Effector memory CD8-positive, alpha-beta T cell (primary cell): ENCODE data around the gene GNB2.
A peak's percentile ranks its signal among the peaks of the same experiment; 100 is the strongest.
"Not testable (repeated sequence)": the region's sequence is repeated elsewhere in the genome, so short reads cannot be mapped to it uniquely, and the experiment has no call there.

ENCODE experiments used
- ATAC-seq: fragments of 150-1000 bp; cut with Tn5 transposase; replicated peaks from 2 replicates; pipeline ENCODE4 v1.10.0; 2021; ENCODE audit warnings: mild to moderate bottlenecking, moderate library complexity
- DNase-seq, 3 experiments: peaks; one replicate each; pipeline ENCODE4 v3.0.0; 2021
- H3K27ac Mint-ChIP-seq, 2 donors: one replicate each; pipeline ENCODE4 v1.8.0; 2022; ENCODE audit warnings: mild to moderate bottlenecking in 2 of 2, mixed read lengths in 2 of 2, moderate library complexity in 2 of 2
- H3K27me3 Mint-ChIP-seq, 2 donors: one replicate each; pipeline ENCODE4 v1.8.0; 2022; ENCODE audit warnings: mixed read lengths in 2 of 2
- H3K36me3 Mint-ChIP-seq: one replicate; pipeline ENCODE4 v1.8.0; 2022; ENCODE audit warnings: mild to moderate bottlenecking, moderate library complexity, mixed read lengths; ENCODE audit not compliant: insufficient read depth
- H3K4me1 Mint-ChIP-seq, 2 donors: one replicate each; pipeline ENCODE4 v1.8.0; 2022; ENCODE audit warnings: low read depth in 2 of 2, mixed read lengths in 2 of 2
- H3K4me3 Mint-ChIP-seq, 2 donors: one replicate each; pipeline ENCODE4 v1.8.0; 2022; ENCODE audit warnings: mild to moderate bottlenecking in 2 of 2, mixed read lengths in 2 of 2, moderate library complexity in 2 of 2
- H3K9me3 Mint-ChIP-seq, 2 donors: one replicate each; pipeline ENCODE4 v1.8.0; 2022; ENCODE audit warnings: mixed read lengths in 2 of 2

Gene GNB2

GRCh38 chr7:100688326-100688860, 14.9 kb downstream of the GNB2 start:
- Mint-ChIP-seq H3K9me3 (no peaks in the 10 kb centered on the region), H3K4me1 (peaks cover 24 to 27% of the 10 kb centered on the region in 2 donors), H3K27me3 (no peaks in the 10 kb centered on the region), H3K4me3 (no peak overlapping the region), H3K36me3 (peaks cover 54% of the 10 kb centered on the region), H3K27ac (peak overlapping the region; percentile 8 to 78)
- ATAC-seq (no peak), DNase-seq (no peak)

- H3K36me3 Mint-ChIP-seq: peaks cover 54% of the 10 kb centered on the region
These were observed 15.9 kb downstream of the GNB2 start for GRCh38 chr7:100689230-100690135.

GRCh38 chr7:100691676-100692577, 18.4 kb downstream of the GNB2 start:
- Mint-ChIP-seq H3K9me3 (no peaks in the 10 kb centered on the region), H3K4me3 (peak overlapping the region; percentile 94), H3K4me1 (peaks cover 24 to 28% of the 10 kb centered on the region in 2 donors), H3K27ac (no peak overlapping the region), H3K36me3 (peaks cover 47% of the 10 kb centered on the region), H3K27me3 (no peaks in the 10 kb centered on the region)
- peak; percentile 78 to 81 (median 79) for DNase-seq
- peak; percentile 65 for ATAC-seq

More at GRCh38 chr7:100689230-100690135, 15.9 kb downstream of the GNB2 start:
- H3K4me1 Mint-ChIP-seq: peaks cover 24 to 28% of the 10 kb centered on the region in 2 donors
- no peak for ATAC-seq
- H3K27me3 Mint-ChIP-seq: no peaks in the 10 kb centered on the region
- no peak for DNase-seq
- no peaks in the 10 kb centered on the region for H3K9me3 Mint-ChIP-seq
- peak overlapping the region; percentile 8 to 78 for H3K27ac Mint-ChIP-seq
- H3K4me3 Mint-ChIP-seq: peak overlapping the region in 1 of 2 donors; percentile 51

GRCh38 chr7:100692578-100692961, 19.0 kb downstream of the GNB2 start:
- H3K27ac Mint-ChIP-seq: peak overlapping the region; percentile 96 to 97

GRCh38 chr7:100693312-100694097, 20.0 kb downstream of the GNB2 start:
- Mint-ChIP-seq H3K4me1 (peaks cover 24 to 28% of the 10 kb centered on the region in 2 donors), H3K4me3 (peak overlapping the region; percentile 94), H3K36me3 (peaks cover 33% of the 10 kb centered on the region), H3K9me3 (no peaks in the 10 kb centered on the region), H3K27ac (peak overlapping the region; percentile 96 to 97), H3K27me3 (no peaks in the 10 kb centered on the region)
- DNase-seq (no peak), ATAC-seq (peak; percentile 44)

More at GRCh38 chr7:100692578-100692961, 19.0 kb downstream of the GNB2 start:
- Mint-ChIP-seq H3K4me3 (peak overlapping the region; percentile 94), H3K4me1 (peaks cover 24 to 28% of the 10 kb centered on the region in 2 donors), H3K27me3 (no peaks in the 10 kb centered on the region), H3K9me3 (no peaks in the 10 kb centered on the region), H3K36me3 (peaks cover 41% of the 10 kb centered on the region)
- no peak for ATAC-seq
- no peak for DNase-seq

- Mint-ChIP-seq H3K27ac (peak within 1 kb of the TSS; percentile 96 to 97), H3K36me3 (peaks cover 28% of the 10 kb centered on the region), H3K4me1 (peaks cover 20 to 22% of the 10 kb centered on the region in 2 donors), H3K4me3 (peak within 1 kb of the TSS; percentile 94), H3K27me3 (peaks cover 0 to 1% of the 10 kb centered on the region in 2 donors), H3K9me3 (no peaks in the 10 kb centered on the region)
- ATAC-seq (peak; percentile 74), DNase-seq (peak; percentile 54 to 62 (median 56))
These were observed 20.7 kb downstream of the GNB2 start, which contains the start of gene GIGYF1 for GRCh38 chr7:100694098-100694745. Gene GIGYF1 (minus strand): TSS chr7:100694250. CDS start chr7:100688238, 6,012 bp downstream.

- H3K4me1 Mint-ChIP-seq: peaks cover 19 to 20% of the 10 kb centered on the region in 2 donors
- no peak for DNase-seq
- H3K27me3 Mint-ChIP-seq: peaks cover 10 to 11% of the 10 kb centered on the region in 2 donors
- H3K27ac Mint-ChIP-seq: no peak overlapping the region
- H3K4me3 Mint-ChIP-seq: peak overlapping the region in 1 of 2 donors; percentile 57
- no peak for ATAC-seq
- peaks cover 21% of the 10 kb centered on the region for H3K36me3 Mint-ChIP-seq
- no peaks in the 10 kb centered on the region for H3K9me3 Mint-ChIP-seq
These were observed 22.6 kb downstream of the GNB2 start for GRCh38 chr7:100696123-100696521.

- Mint-ChIP-seq H3K4me3 (no peak overlapping the region), H3K36me3 (peaks cover 9% of the 10 kb centered on the region), H3K27ac (no peak overlapping the region), H3K4me1 (no peaks in the 10 kb centered on the region), H3K27me3 (peaks cover 11 to 13% of the 10 kb centered on the region in 2 donors), H3K9me3 (no peaks in the 10 kb centered on the region)
- DNase-seq (no peak), ATAC-seq (no peak)
These were observed 25.5 kb downstream of the GNB2 start for GRCh38 chr7:100699018-100699417.

- not testable (repeated sequence) for H3K4me3 Mint-ChIP-seq, H3K9me3 Mint-ChIP-seq, ATAC-seq, H3K36me3 Mint-ChIP-seq, H3K4me1 Mint-ChIP-seq, DNase-seq
- Mint-ChIP-seq H3K27ac (peak overlapping the region in 1 of 2 donors; percentile 8), H3K27me3 (peaks cover 11 to 13% of the 10 kb centered on the region in 2 donors)
These were observed 27.5 kb downstream of the GNB2 start for GRCh38 chr7:100701089-100701488.

GRCh38 chr7:100705320-100705752, 31.8 kb downstream of the GNB2 start:
- Mint-ChIP-seq H3K4me3 (peak overlapping the region; percentile 96 to 98), H3K9me3 (no peaks in the 10 kb centered on the region), H3K4me1 (peaks cover 11 to 17% of the 10 kb centered on the region in 2 donors), H3K36me3 (peaks cover 21% of the 10 kb centered on the region), H3K27ac (peak overlapping the region; percentile 97 to 98), H3K27me3 (peaks cover 0 to 7% of the 10 kb centered on the region in 2 donors)
- DNase-seq (peak; percentile 73 to 82 (median 76)), ATAC-seq (peak; percentile 57)

GRCh38 chr7:100705753-100706671, 32.5 kb downstream of the GNB2 start, which contains the start of gene POP7:
Gene POP7 (plus strand): TSS chr7:100706121. CDS start chr7:100706831, 710 bp downstream.
- Mint-ChIP-seq H3K9me3 (no peaks in the 10 kb centered on the region), H3K4me3 (peak within 1 kb of the TSS; percentile 96 to 98), H3K4me1 (peaks cover 11 to 17% of the 10 kb centered on the region in 2 donors), H3K27me3 (peaks cover 0 to 5% of the 10 kb centered on the region in 2 donors), H3K27ac (peak within 1 kb of the TSS; percentile 97 to 98), H3K36me3 (peaks cover 21% of the 10 kb centered on the region)
- DNase-seq (peak; percentile 97 to 98 (median 98)), ATAC-seq (peak; percentile 94)
